Stimulated activated CD8-positive, alpha-beta memory T cell treated with anti-CD3 and anti-CD28 coated beads, Interleukin-4, amount 100 ng/mL, for 1 hour (primary cell): Measurements from ENCODE around the gene SHH.
A peak's percentile ranks its signal among the peaks of the same experiment; 100 is the strongest.
"Not testable (repeated sequence)": the region's sequence is repeated elsewhere in the genome, so short reads cannot be mapped to it uniquely, and the experiment has no call there.

Experiments
- DNase-seq, 2 donors: peaks; one replicate each; pipeline ENCODE4 v3.0.0-alpha.2; 2020; ENCODE audit warnings: low read depth in 2 of 2, low spot score in 1 of 2

The SHH gene

DNA sequence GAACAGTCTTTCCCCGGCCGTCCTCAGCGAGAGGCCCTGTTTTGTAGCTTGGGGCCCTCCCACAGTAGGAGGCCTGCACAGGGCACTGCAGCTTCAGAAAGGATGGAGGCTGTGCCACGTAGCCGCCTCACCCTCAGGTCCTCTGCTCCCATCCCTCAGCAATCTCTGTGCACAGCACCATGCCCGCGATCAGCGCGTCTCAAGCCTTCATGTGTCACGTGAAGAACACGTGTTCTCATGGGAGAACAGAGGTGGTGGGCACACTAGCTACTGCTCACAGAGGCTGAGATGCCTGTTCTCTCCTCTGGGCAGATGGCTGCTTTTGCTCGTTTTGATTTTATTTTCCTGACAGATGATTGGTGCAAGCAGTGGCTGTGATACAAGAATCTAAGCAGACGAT, 8.5 kb upstream of the SHH start:
- no peak for DNase-seq

DNA sequence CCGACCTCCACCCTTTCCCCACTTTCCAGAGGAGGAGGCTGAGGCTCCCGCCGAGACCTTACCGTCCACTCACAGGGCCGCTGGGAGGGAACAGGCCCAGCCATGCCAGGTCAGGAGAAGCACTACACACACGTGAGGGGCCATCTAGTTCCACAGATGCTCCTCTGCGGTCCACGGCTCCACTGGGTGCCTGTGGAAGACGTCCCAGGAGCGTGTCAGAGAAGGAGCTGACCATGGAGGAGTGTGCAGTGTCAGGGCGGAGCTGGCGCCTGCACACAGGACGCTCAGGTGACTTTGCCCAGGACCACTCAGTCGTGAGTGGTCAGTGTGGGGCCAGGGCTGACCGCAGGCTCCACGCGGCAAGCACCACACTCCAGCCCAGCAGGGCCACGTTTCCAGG, 8.0 kb upstream of the SHH start:
- no peak for DNase-seq

DNA sequence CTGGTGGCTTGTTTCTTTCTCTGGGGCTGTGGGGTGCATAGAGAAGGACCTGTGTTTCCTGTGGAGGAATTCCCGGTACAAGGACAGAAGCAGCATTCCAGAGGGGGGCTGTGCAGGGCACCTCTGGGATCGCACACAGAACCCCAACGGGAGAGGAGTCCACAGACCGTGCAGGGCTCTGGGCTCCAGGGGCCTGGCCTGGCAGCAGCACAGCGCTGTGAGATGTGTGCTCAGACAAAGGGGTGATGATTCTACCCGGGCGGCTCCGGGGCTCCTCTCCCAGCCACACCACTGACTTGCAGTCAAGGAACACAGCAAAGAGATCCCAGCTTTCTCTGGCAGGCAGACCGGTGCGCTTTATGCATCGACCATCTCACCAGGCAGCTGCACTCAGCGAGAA, 6.9 kb upstream of the SHH start:
- no peak for DNase-seq

DNA sequence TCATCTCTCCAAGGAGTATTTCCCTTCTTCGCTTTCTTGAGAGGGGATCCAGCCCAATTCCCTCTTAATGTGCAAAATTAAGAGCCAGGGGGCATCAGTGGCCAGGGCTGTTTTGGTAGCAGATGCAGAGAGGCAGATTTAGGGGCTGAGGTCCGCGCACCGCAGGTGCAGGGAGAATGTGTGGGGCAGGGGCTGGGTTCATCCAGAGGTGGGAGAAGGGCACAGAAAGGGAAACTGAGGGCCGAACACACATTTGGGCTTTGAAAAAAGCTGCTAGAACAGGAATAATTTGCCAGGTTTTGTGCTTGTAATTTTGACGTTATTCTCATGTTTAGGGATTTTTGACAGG, 6.5 kb upstream of the SHH start:
- no peak for DNase-seq

DNA sequence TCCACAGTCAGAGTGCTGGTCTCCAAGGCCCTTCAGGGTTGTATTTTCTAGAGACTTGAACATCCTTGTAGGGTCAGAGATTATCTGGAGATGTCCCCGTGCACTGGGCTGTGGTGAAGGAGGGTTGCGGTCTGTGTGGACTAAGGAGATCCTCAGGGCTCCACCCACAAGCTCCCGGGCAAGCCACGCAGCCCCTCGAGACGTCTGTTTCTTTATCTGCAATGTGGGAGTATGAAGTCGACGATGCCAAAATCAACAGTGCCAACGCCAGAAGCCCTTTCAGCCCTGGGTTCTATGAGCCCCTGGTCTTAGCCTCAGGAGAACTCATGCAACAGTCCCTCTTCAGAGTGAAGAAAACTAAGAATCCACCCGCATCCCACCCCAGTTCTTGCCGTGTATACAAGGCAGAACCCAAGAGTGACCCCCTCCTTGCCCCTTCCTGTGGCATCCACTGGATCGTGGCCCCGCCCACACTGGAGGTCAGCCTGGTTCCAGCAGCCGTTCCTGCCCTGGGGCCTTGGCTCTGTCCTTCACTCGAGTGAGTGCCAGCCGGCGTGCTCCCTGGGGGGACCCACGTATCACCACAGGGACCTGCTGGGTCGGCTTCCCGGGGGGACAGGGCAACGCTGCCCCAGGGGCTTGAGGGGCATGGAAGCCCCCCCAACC, 6.0 kb upstream of the SHH start:
- no peak for DNase-seq

DNA sequence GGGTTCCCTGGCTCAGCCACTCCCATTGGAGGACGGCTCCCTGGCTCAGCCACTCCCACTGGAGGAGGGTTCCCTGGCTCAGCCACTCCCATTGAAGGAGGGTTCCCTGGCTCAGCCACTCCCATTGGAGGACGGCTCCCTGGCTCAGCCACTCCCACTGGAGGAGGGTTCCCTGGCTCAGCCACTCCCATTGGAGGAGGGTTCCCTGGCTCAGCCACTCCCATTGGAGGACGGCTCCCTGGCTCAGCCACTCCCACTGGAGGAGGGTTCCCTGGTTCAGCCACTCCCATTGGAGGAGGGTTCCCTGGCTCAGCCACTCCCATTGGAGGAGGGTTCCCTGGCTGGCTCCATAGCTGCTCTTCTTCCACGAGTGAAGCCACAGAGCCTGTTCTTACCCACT, 5.3 kb upstream of the SHH start:
- DNase-seq, result not testable (repeated sequence)

DNA sequence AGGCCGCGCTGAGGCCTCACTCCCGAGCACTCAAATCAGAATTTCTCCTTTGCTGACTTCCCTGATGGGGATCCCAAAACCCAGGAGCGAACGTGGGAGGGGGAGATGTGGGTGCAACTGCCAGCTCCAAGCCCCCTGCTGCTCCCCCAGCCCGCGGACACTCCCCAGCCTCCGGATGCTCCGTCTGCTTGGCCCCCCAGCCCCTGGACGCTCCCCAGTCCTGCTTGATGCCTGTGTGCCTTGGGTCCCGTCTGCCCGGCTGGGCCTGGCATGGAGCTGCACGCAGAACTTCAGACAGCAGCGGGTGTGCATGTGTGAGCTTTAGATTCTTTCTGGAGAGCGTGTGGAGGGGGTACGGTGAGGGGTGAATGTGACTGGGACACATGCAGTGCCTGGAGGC, 4.7 kb upstream of the SHH start:
- DNase-seq, result no peak

DNA sequence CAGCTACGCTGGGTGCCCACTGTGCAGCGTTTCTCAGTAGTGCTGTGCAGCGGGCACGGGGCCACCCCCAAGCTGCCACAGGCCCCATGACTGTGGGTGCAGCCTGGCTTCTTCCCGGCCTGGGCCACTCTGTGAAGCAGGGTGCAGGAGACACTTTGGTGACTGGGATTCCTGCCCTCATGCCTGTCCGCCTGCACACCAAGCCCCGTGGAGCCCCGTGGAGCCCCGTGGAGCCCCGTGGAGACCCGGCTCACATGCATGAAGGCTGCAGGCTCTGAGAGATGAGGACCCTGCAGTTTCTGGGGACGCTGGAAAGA, 3.9 kb upstream of the SHH start:
- DNase-seq, result no peak

DNA sequence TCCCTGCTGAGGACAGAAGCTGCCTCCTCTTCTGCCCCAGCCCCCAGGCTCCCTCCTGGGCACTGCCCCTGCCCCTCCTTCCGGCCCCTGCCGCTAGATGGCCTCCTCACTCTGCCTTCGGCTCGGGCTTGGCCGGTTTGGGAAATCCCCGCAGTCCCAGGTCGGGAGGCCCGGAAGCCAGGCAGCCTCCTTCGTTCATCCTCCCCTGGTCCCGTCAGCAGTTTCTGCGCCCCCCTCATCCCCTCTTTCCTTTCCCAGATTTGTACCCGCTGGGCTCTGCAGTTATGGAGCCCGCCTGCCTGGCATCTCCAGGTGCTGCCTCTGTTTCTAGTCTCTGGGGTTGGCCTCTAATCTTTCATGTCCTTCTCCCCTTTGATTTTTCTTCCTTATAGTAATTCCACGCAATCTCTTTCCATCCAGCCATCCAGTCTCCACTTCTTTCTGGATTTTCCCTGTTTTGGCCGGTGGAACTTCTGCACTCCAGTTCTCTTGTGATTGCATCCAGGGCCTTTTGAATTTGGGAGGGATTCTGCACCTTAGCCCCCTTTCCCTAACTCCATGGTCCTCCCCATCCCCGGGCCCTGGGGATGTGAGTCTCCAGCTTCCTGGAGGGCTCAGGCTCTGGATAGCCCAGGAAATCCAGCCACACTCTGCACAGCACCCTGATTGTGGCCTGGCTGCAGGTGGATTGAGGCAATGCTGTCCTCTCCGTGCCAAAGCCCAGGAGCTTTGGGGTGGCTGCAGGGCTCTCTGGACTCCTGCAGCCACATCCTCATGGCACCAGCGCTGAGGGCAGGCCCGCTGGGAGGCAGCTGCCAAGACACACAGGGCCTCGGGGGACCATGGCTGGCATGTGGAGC, 3.3 kb upstream of the SHH start:
- DNase-seq, result peak in 1 of 2 donors; percentile 32

DNA sequence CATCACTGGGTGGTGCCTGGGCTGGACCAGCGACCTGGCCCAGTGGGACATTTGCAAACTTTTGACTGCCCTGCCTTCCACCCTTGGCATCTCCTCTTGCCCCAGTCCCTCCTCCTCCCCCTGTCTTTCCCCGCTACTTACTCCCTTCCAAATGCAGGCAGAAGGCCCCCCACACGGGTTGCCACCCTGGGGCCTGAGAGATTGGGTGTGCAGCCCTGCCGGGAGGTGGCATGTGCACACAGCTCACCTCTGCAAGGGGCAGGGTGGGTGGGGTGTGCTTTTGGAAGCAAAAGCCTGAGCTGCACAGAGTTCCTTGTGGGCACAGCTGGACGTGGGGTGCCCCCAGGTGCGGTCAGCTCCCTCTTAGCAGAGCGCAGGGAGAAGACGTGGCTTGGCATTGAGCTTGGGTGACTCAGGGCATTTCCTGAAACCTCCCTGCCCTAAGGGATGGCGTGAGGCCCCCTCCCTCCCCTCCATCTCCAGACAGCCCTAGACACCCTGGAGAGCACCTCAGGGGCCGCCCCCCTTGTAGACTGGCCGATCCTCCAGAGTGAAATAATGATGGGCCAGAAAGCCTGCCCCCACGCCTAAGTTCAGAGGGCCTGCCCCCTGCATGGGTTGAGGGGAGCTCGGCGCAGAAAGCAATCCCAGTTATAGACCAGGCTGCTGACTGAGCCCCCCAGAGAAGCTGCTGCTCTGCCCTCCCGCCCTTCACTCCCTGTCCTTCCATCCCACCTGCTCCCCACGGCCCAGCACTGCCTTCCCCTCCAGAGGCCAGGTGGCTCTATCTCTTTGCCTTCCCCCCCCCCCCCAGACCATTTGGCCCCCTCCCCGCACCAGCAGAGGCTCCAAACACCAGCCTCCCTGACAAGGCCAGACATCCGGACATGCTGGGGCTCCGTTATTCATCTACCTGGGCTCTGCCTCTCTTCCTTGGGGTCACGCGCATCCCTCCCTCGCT, 2.3 kb upstream of the SHH start:
- DNase-seq, result no peak

DNA sequence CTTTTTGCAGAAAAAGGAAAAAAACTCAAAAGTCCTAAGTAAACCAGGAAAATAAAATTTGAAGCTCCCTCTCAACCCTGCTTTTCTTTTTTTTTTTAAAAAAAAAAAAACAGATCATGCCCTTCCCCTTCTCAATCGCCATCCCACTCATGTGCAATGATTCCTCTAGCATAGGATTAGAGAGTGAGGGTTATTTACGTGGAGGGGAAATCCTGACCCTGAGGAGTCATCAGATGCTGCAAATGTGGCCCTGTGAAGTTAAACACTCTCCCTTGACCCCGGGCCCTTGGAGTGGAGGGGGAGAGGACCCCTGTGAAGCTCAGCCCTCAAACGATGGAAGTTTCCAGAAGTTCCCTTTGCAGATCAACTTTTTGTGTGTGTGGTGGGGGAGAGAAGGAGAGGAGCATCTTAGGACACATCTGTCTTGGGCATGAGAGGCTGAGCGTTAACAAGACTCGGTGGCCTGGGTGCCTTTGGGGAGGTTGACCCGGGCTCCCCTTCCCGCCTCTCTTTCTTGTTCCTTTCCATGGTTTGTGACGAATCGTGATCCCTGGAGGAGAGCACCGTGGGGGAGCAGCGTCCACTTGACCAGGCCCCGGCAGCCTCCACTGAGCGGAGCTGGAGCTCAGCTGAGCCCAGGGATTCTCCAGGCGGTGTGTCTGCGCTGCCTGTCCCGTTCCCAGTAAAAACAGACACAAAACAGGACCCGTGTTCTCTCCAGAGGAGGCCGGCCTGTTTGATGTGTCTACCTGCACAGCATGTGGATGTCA, 1.5 kb upstream of the SHH start:
- no peak for DNase-seq

DNA sequence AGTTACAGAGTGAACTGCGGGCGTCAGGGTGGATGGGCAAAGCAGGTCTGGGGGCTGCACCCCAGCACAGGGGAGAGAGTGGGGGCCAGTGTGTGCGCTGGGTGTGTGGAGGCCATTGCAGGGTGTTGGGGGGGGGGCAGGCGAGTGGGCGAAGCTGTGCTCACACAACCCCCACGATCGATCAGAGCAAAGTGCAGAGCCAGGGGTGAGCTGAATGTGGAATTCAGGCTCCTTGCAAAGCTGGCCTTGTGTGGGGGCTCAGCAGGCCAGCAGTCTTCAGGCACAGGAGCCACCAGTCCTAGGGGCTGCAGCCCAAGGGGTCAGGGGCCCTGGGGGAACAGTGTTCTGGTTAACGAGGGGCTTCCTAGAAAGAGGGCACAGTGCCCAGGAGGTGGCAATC, 862 bp upstream of the SHH start:
- no peak for DNase-seq

DNA sequence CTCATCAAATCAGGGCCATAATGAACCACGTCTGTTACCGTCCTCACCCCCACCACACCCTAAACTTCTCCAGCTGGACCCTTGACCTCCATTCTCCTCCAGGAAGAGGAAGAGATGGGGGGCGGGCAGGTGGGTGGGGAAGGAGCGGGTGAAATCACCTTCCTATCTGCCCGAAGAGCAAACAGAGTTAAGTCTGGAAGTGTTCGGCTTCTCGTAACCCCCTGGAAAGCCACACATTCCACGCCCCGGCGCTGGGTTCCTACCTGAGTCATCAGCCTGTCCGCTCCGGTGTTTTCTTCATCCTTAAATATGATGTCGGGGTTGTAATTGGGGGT, 736 bp downstream of the SHH start:
- DNase-seq, result no peak

DNA sequence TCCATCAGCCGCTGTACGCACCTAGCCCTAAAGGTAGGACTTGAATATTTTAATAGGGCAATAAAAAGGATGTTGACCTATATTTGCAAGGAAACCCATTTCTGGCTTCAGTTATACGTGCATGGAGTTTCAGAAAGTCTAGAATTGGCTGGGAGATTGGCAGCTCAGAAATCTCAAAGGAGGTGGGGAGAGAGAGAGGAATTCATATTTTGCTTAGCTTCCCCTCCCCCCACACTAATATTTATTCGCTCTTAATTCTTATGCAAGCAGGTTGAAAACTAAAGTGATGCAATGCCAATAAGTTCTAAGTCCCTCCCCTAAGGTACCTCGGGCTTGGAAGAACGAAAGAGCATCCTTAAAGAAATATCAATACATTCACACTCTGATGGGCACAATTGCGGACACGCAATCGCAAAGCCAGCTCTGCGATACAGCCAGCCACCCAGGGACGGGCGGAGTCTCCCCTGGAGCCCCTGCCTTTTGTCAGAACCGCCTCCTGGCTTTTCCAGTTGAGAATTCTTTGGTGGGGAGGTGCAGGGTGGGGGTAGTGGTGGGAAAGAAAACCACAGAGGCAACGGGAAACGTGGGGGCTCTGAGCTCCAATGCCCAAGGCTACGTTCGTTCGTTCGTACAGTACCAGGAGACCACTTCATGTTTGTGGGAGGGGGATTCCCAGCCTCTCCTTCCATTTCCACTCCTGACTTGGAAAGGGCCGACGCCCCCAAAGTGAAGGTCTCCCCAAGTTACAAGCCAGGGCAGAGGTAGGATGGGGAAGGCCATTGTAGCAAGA, 1.3 kb downstream of the SHH start:
- DNase-seq, result no peak

DNA sequence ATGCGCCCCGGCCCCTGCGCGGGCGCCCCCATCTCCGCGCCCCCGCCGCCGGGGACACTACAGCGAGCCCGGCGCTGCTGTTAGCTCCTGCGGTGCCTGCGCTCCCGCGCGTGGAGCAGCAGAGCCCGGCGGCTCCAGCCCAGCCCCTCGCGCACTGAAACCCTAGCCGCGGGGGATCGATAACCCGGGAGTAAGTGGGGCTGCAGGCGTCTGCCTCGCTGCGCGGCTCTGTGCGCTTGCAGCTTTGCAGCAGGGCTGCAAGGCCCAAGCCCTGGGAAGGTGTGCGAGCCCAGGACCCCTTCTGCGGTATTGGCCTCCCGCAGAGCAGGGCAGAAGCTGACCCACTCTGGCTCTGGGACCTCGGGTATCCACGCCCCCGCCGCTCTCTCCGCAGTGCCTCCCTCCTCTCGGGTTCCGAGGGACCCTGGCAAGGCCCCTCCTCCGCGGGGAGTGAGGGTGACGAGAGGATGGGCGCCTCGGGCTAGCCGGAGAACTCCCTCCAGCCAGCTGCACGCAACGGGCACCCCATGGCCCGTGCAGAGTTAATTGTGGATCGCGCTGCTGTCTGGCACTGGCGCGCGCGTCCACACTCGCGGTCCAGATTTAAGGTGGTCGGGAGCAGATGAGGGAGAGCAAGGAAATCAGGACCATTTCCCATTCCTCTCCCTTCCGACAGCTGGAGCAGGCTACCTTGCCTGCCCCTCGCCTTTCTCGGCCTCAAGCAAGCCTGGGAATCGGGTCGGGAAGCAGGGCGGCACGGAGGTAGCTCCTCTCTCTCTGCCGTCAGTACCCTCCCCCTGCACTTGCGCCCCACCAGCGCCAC, 2.1 kb downstream of the SHH start:
- DNase-seq, result no peak

DNA sequence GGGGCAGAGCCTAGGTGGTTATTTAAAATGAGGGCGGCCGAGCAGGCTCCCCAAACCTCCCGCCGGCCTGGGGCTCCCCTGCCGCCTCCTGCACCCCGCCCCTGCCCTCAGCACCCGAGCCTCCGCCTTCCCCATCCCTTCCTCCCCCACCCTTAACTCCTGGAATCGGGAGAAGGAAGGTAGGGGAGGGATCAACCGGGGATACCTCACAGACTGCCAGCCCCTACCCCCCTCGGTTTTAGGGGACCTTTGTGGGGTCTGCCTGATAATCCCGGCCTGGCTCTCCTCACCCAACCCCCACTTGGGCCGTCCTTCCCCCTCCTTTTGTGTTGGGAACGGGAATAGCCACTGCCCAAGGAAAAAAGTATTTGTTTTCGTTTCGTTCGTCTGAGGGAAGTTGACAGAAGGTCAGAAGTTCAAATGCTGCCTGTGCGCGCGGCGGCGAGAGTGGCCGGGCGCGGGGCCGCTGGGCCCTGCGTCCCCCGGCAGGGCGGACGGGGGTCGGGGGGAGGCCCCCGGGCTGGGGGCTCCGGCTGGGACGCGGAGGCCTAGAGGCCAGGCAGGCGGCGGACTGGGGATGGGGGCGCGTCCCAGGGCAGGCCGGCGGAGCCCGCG, 2.8 kb downstream of the SHH start:
- DNase-seq, result no peak

DNA sequence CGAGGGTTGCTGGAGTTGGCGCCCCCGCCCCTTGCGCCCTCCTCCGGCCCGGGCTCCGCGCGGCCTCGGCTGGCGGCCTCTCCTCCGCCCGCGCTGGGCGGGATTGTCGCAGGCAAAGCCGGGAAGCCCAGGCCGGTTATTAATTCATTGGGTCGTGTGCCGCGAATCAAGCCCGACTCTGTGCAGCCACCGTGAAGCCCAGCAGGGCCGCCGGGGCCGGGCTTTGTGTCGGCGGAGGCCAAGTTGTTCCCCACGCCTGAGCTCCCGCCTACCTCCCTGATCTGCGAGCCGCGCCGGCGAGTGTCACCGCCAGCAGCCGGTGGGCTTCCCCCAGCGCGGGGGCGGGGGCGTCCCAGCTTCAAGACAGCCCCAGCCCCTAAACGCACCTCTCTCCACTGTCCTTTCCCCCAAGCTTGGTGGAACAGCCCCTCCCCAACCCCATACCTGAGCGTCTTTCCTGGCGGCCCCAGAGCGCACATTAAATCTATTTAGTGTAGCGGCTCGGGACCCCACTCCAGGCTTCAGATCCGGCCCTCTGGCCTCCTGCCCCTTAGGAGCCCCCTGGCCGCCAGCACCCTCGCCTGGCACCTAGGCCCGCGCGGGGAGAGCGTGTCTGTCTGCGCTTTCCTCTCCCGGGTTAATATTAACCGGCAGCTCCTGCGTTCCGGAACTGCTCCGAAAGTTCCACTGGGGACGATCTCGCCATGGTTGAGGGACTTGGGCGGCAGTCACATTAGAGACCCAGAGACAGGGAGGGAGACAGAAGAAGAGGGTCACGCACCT, 3.5 kb downstream of the SHH start:
- DNase-seq, result no peak

DNA sequence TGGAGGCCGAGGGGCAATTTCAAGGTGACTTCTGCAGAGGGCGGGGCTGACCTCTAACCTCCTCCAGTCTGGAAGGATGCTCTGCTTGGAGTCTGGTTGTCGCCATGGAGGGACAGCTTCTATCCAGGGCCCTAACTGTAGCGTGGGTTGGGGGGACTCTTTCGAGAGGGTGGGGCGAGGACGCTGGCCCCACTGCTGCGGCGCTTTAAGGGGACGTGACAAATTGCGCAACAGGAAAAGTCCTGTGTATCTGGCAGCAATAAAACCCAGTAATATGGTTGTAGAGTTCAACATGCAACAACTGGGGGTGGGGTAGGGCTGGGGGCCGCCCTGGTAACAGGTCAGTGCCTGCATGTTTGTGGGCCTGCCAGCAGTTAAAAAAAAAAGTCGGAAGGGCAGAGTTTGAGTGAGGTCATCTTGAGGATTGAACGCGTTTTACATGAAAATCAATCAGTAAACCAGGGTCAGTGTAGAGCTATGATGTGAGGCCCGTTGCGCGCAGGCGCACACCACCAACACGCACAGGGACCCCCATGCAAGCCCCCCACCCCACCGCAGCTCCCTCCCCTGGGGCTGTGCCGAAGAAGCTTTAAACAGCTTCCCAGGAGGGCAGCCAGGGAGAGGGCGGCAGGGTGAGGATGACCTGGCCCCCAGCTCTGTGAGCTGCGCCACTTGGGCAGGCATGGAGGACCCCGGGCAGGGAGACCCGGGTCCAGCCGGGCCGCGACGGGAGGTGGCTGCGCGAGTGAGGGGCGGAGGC, 4.3 kb downstream of the SHH start:
- DNase-seq, result no peak
